Fibroblast of mammary gland (primary cell): ENCODE results near the gene SESN1.

Experiments used
- DNase-seq: peaks from one replicate; pipeline ENCODE4 v3.0.0-alpha.2; 2010; ENCODE audit warnings: low read depth
- H3K4me3 ChIP-seq: 2 replicates; pipeline ENCODE4 v1.5.1; 2011; ENCODE audit warnings: low read depth, mild to moderate bottlenecking, low read length, moderate library complexity; ENCODE audit not compliant: control insufficient read depth
- CTCF ChIP-seq: conservative IDR thresholded peaks from 2 replicates; pipeline ENCODE4 v1.5.1; 2011; ENCODE audit warnings: low read depth, low read length, inconsistent platforms; ENCODE audit not compliant: control insufficient read depth, insufficient read depth

The SESN1 gene

GRCh38 chr6:109052018-109052651 lies 42.5 kb downstream of the SESN1 start:
- DNase-seq, result no peak
- TF ChIP-seq CTCF, result no peak

GRCh38 chr6:109051301-109052017 lies 43.2 kb downstream of the SESN1 start:
- no peak for DNase-seq
- TF ChIP-seq CTCF, result no peak
- H3K4me3 ChIP-seq, result no peak overlapping the region

More at GRCh38 chr6:109052018-109052651, 42.5 kb downstream of the SESN1 start:
- H3K4me3 ChIP-seq, result no peak overlapping the region

GRCh38 chr6:109050447-109051102 lies 44.1 kb downstream of the SESN1 start:
- H3K4me3 ChIP-seq, result no peak overlapping the region
- TF ChIP-seq CTCF, result no peak
- no peak for DNase-seq

- DNase-seq, result no peak
- H3K4me3 ChIP-seq, result no peak overlapping the region
- no peak for TF ChIP-seq CTCF
These were observed 44.6 kb downstream of the SESN1 start for GRCh38 chr6:109050012-109050411.

GRCh38 chr6:109048670-109049415 lies 45.8 kb downstream of the SESN1 start:
- no peak for TF ChIP-seq CTCF
- DNase-seq, result no peak
- H3K4me3 ChIP-seq, result no peak overlapping the region

GRCh38 chr6:109048176-109048575 lies 46.5 kb downstream of the SESN1 start:
- DNase-seq, result no peak
- TF ChIP-seq CTCF, result no peak
- no peak overlapping the region for H3K4me3 ChIP-seq
